NCI-H2029 (cell line): Measurements from ENCODE around the gene WASF1.
"Not testable (repeated sequence)": the region's sequence is repeated elsewhere in the genome, so short reads cannot be mapped to it uniquely, and the experiment has no call there.

Experiments
- DNase-seq: peaks from one replicate; lab custom pipeline; 2025; lab: John Stamatoyannopoulos, UW

Gene WASF1

GRCh38 chr6:110173506-110174132, 5.9 kb downstream of the WASF1 start:
- DNase-seq, result no peak

- DNase-seq, result no peak
Observed at GRCh38 chr6:110170081-110170480, 9.4 kb downstream of the WASF1 start.

GRCh38 chr6:110158479-110158878, 21.0 kb downstream of the WASF1 start:
- no peak for DNase-seq

GRCh38 chr6:110147870-110148269, 31.6 kb downstream of the WASF1 start:
- no peak for DNase-seq

- DNase-seq, result no peak
Observed at GRCh38 chr6:110140650-110141049, 38.8 kb downstream of the WASF1 start.

GRCh38 chr6:110139052-110139451, 40.4 kb downstream of the WASF1 start:
- DNase-seq, result no peak

GRCh38 chr6:110137924-110138887, 41.3 kb downstream of the WASF1 start:
- DNase-seq, result no peak

GRCh38 chr6:110130362-110130761, 49.1 kb downstream of the WASF1 start:
- no peak for DNase-seq

GRCh38 chr6:110128418-110128817, 51.1 kb downstream of the WASF1 start:
- DNase-seq, result no peak

GRCh38 chr6:110125361-110125760, 54.1 kb downstream of the WASF1 start:
- DNase-seq, result peak; percentile 60

- not testable (repeated sequence) for DNase-seq
Observed at GRCh38 chr6:110121655-110122054, 57.8 kb downstream of the WASF1 start.

GRCh38 chr6:110116258-110116657, 63.2 kb downstream of the WASF1 start:
- DNase-seq, result no peak

GRCh38 chr6:110114004-110114403, 65.5 kb downstream of the WASF1 start:
- DNase-seq, result no peak

- DNase-seq, result no peak
Observed at GRCh38 chr6:110105296-110105695, 74.2 kb downstream of the WASF1 start.

- no peak for DNase-seq
Observed at GRCh38 chr6:110103260-110103659, 76.2 kb downstream of the WASF1 start.

- DNase-seq, result no peak
Observed at GRCh38 chr6:110102411-110102810, 77.1 kb downstream of the WASF1 start.

- no peak for DNase-seq
Observed at GRCh38 chr6:110101885-110102284, 77.6 kb downstream of the WASF1 start.

- no peak for DNase-seq
Observed at GRCh38 chr6:110098511-110099116, 80.9 kb downstream of the WASF1 start.

- DNase-seq, result no peak
Observed at GRCh38 chr6:110097443-110097842, 82.0 kb downstream of the WASF1 start.

GRCh38 chr6:110095935-110096334, 83.5 kb downstream of the WASF1 start:
- no peak for DNase-seq

GRCh38 chr6:110095101-110095500, 84.4 kb downstream of the WASF1 start:
- DNase-seq, result no peak

- no peak for DNase-seq
Observed at GRCh38 chr6:110093981-110094380, 85.5 kb downstream of the WASF1 start.

GRCh38 chr6:110090876-110091275, 88.6 kb downstream of the WASF1 start:
- DNase-seq, result no peak
